CD4-positive, CD25-positive, alpha-beta regulatory T cell (primary cell): Measurements from ENCODE around the gene CLN6. TPM values are rescaled to one million over a fixed set of nuclear protein-coding genes. Genes with fewer than 3 reads are reported as not detected.
A peak's percentile ranks its signal among the peaks of the same experiment; 100 is the strongest.
"Not testable (repeated sequence)": the region's sequence is repeated elsewhere in the genome, so short reads cannot be mapped to it uniquely, and the experiment has no call there.

Source experiments
- ATAC-seq, 2 donors: fragments of 150-1000 bp; cut with Tn5 transposase; one replicate each; pipeline ENCODE4 v1.10.0; 2021; ENCODE audit warnings: low read depth in 2 of 2, moderate number of reproducible peaks in 2 of 2, moderate library complexity in 1 of 2
- DNase-seq, 3 donors: peaks; one replicate each; pipeline versions ENCODE4 v3.0.0 to v3.0.0-alpha.2; 2012 to 2022; ENCODE audit warnings: mixed read lengths in 1 of 3
- H3K27ac ChIP-seq: one replicate; pipeline ENCODE4 v1.7.0; 2013; ENCODE audit warnings: mild to moderate bottlenecking, low read length; ENCODE audit not compliant: insufficient read depth, poor library complexity, severe bottlenecking
- H3K27me3 ChIP-seq: one replicate; pipeline ENCODE4 v1.7.0; 2013; ENCODE audit warnings: low read length; ENCODE audit not compliant: control insufficient read depth, insufficient read depth
- H3K36me3 ChIP-seq: one replicate; pipeline ENCODE4 v1.7.0; 2013; ENCODE audit warnings: mild to moderate bottlenecking, low read length, moderate library complexity; ENCODE audit not compliant: control insufficient read depth, insufficient read depth
- H3K4me1 ChIP-seq: 2 replicates; pipeline ENCODE4 v1.7.0; 2013; ENCODE audit warnings: mild to moderate bottlenecking, low read length; ENCODE audit not compliant: insufficient read depth, control insufficient read depth, poor library complexity, severe bottlenecking
- H3K4me3 ChIP-seq: one replicate; pipeline ENCODE4 v1.7.0; 2013; ENCODE audit warnings: low read depth, mild to moderate bottlenecking, low read length, moderate library complexity
- H3K9me3 ChIP-seq, 2 experiments: 1 replicate in 1 of 2; 2 replicates in 1 of 2; pipeline ENCODE4 v1.7.0; 2013; ENCODE audit warnings: low read length in 2 of 2, mild to moderate bottlenecking in 1 of 2, moderate library complexity in 1 of 2; ENCODE audit not compliant: control insufficient read depth in 2 of 2
- H3K27ac Mint-ChIP-seq, 3 donors: one replicate each; pipeline ENCODE4 v1.8.0; 2020 to 2022; ENCODE audit warnings: mild to moderate bottlenecking in 3 of 3, mixed read lengths in 3 of 3, moderate library complexity in 2 of 3
- H3K27me3 Mint-ChIP-seq: one replicate; pipeline ENCODE4 v1.8.0; 2022; ENCODE audit warnings: mild to moderate bottlenecking, mixed read lengths
- H3K36me3 Mint-ChIP-seq: one replicate; pipeline ENCODE4 v1.8.0; 2020; ENCODE audit warnings: mixed read lengths
- H3K4me1 Mint-ChIP-seq, 4 donors: one replicate each; pipeline ENCODE4 v1.8.0; 2020 to 2022; ENCODE audit warnings: mixed read lengths in 4 of 4, mild to moderate bottlenecking in 1 of 4
- H3K4me3 Mint-ChIP-seq, 4 donors: one replicate each; pipeline ENCODE4 v1.8.0; 2020 to 2022; ENCODE audit warnings: mild to moderate bottlenecking in 4 of 4, mixed read lengths in 4 of 4, moderate library complexity in 3 of 4
- H3K9me3 Mint-ChIP-seq, 7 donors: one replicate each; pipeline ENCODE4 v1.8.0; 2020 to 2022; ENCODE audit warnings: mixed read lengths in 7 of 7, mild to moderate bottlenecking in 3 of 7, moderate library complexity in 2 of 7
- polyA plus RNA-seq, 4 donors: library from polyadenylated mRNA; unstranded; fragments of 300-500 nt; fragmentation: Illumina TruSeq; gene quantifications; one replicate each; pipeline ENCODE4 v1.2.3, GENCODE V29; 2021
- total RNA-seq: library from RNA; stranded (reverse); gene quantifications from one replicate; pipeline ENCODE4 v1.2.3, GENCODE V29; 2022

The CLN6 gene
- total and polyA plus RNA-seq, 5 donors from 2014 or later, result 1.4 to 14.2 (median 1.6) TPM

DNA sequence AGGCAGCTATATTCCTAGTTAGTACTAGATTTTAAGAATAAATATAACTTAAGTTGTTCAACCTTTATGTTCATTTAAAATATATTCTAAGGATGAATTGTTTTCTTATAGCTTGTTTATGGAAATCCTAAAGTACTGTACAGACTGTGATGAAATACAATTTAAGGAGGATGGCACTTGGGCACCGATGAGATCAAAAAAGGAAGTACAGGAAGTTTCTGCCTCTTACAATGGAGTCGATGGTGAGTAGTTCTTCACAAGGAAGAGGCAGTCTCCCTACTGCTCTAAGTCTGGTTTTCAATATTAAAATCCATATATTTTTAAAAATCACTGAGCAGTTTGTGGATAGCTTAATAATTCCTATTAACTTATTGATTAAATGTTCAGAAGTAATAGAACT is 54.0 kb downstream of the CLN6 start:
- Mint-ChIP-seq H3K27ac (no peak overlapping the region), H3K36me3 (peaks cover 37% of the 10 kb centered on the region)
- peaks cover 68% of the 10 kb centered on the region for H3K36me3 ChIP-seq

DNA sequence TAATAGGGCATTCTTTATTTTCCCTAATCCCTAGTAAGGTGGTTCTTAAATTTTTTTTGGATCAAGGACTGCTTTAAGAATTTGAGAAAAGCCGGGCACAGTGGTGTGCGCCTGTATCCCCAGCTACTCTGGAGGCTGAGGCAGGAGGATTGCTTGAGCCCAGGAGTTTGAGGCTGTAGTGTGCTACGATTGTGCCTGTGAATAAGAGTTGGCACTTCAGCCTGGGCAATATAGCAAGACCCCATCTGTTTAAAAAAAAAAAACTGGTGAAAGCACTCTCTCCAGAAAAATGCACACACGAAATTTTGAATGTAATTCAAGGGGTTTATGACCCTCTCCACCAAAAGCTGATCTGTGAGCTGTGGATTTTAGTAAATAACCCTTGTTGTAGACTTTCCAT is 56.4 kb downstream of the CLN6 start:
- no peaks in the 10 kb centered on the region for H3K9me3 ChIP-seq
- H3K27ac Mint-ChIP-seq, result peak overlapping the region in 1 of 3 donors; percentile 47
- peaks cover 38% of the 10 kb centered on the region for H3K36me3 Mint-ChIP-seq
- H3K4me1 Mint-ChIP-seq, result peaks cover 0 to 6% (median 4%) of the 10 kb centered on the region in 4 donors
- H3K4me1 ChIP-seq, result no peaks in the 10 kb centered on the region
- H3K27ac ChIP-seq, result no peak overlapping the region
- ATAC-seq (no peak), DNase-seq (no peak)
- no peaks in the 10 kb centered on the region for H3K27me3 Mint-ChIP-seq
- H3K27me3 ChIP-seq, result no peaks in the 10 kb centered on the region
- peaks cover 63% of the 10 kb centered on the region for H3K36me3 ChIP-seq
- H3K4me3 ChIP-seq, result no peak overlapping the region
- H3K4me3 Mint-ChIP-seq, result no peak overlapping the region
- peaks cover 0 to 3% (median 0%) of the 10 kb centered on the region in 7 donors for H3K9me3 Mint-ChIP-seq

More for the DNA sequence above, 54.0 kb downstream of the CLN6 start:
- Mint-ChIP-seq H3K4me1 (peaks cover 0 to 6% (median 4%) of the 10 kb centered on the region in 4 donors), H3K4me3 (no peak overlapping the region), H3K27me3 (no peaks in the 10 kb centered on the region), H3K9me3 (peaks cover 0 to 3% (median 0%) of the 10 kb centered on the region in 7 donors)
- Histone ChIP-seq H3K9me3 (no peaks in the 10 kb centered on the region), H3K4me3 (no peak overlapping the region), H3K27ac (no peak overlapping the region), H3K27me3 (no peaks in the 10 kb centered on the region), H3K4me1 (no peaks in the 10 kb centered on the region)
- no peak for ATAC-seq
- DNase-seq, result no peak

GRCh38 chr15:68172037-68172436 is 57.5 kb downstream of the CLN6 start:
- not testable (repeated sequence) for H3K4me1 Mint-ChIP-seq, DNase-seq, H3K4me1 ChIP-seq, ATAC-seq, H3K27me3 Mint-ChIP-seq, H3K27me3 ChIP-seq, H3K27ac Mint-ChIP-seq, H3K27ac ChIP-seq, H3K4me3 ChIP-seq, H3K4me3 Mint-ChIP-seq, H3K9me3 Mint-ChIP-seq, H3K9me3 ChIP-seq
- peaks cover 53% of the 10 kb centered on the region for H3K36me3 ChIP-seq
- H3K36me3 Mint-ChIP-seq, result peaks cover 31% of the 10 kb centered on the region

DNA sequence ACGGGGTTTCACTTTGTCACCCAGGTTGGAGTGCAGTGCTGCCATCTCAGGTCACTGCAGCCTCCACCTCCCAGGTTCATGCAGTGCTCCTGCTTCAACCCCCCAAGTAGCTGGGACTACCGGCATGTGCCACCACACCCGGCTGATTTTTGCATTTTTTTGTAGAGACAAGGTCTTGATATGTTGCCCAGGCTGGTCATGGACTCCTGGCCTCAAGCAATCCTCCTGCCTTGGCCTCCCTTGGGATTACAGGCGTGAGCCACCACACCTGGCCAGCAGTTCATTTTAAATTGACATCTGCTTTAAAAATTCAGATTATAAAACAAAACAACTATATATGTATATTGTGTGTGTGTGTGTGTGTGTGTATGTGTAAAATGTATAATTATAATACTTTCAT is 62.7 kb downstream of the CLN6 start:
- Histone ChIP-seq H3K4me1 (no peaks in the 10 kb centered on the region), H3K9me3 (no peaks in the 10 kb centered on the region), H3K27me3 (no peaks in the 10 kb centered on the region), H3K4me3 (no peak overlapping the region), H3K36me3 (peaks cover 48% of the 10 kb centered on the region), H3K27ac (no peak overlapping the region)
- DNase-seq (no peak), ATAC-seq (no peak)
- Mint-ChIP-seq H3K27ac (no peak overlapping the region), H3K36me3 (peaks cover 31% of the 10 kb centered on the region), H3K27me3 (no peaks in the 10 kb centered on the region), H3K4me1 (peaks cover 4 to 18% (median 9%) of the 10 kb centered on the region in 4 donors), H3K4me3 (no peak overlapping the region), H3K9me3 (peaks cover 0 to 3% (median 0%) of the 10 kb centered on the region in 7 donors)

GRCh38 chr15:68163191-68163590 is 66.3 kb downstream of the CLN6 start:
- ATAC-seq (no peak), DNase-seq (no peak)
- Mint-ChIP-seq H3K36me3 (peaks cover 32% of the 10 kb centered on the region), H3K27ac (no peak overlapping the region), H3K9me3 (no peaks in the 10 kb centered on the region), H3K27me3 (no peaks in the 10 kb centered on the region), H3K4me3 (no peak overlapping the region), H3K4me1 (peaks cover 4 to 18% (median 9%) of the 10 kb centered on the region in 4 donors)
- H3K9me3 ChIP-seq, result no peaks in the 10 kb centered on the region
- H3K4me3 ChIP-seq, result no peak overlapping the region
- H3K4me1 ChIP-seq, result no peaks in the 10 kb centered on the region
- peaks cover 53% of the 10 kb centered on the region for H3K36me3 ChIP-seq
- H3K27me3 ChIP-seq, result no peaks in the 10 kb centered on the region
- no peak overlapping the region for H3K27ac ChIP-seq

- no peaks in the 10 kb centered on the region for H3K9me3 Mint-ChIP-seq
- no peak overlapping the region for H3K4me3 Mint-ChIP-seq
- H3K36me3 ChIP-seq, result peaks cover 82% of the 10 kb centered on the region
- no peak overlapping the region for H3K4me3 ChIP-seq
- no peaks in the 10 kb centered on the region for H3K9me3 ChIP-seq
- no peak overlapping the region for H3K27ac Mint-ChIP-seq
- no peaks in the 10 kb centered on the region for H3K4me1 ChIP-seq
- no peak for ATAC-seq
- no peaks in the 10 kb centered on the region for H3K27me3 ChIP-seq
- H3K27me3 Mint-ChIP-seq, result no peaks in the 10 kb centered on the region
- H3K36me3 Mint-ChIP-seq, result peaks cover 34% of the 10 kb centered on the region
- H3K4me1 Mint-ChIP-seq, result peaks cover 0 to 10% (median 6%) of the 10 kb centered on the region in 4 donors
- no peak for DNase-seq
- H3K27ac ChIP-seq, result no peak overlapping the region
These were observed 71.4 kb downstream of the CLN6 start for GRCh38 chr15:68158046-68158628.

- peaks cover 75% of the 10 kb centered on the region for H3K36me3 ChIP-seq
- peaks cover 0 to 12% (median 4%) of the 10 kb centered on the region in 4 donors for H3K4me1 Mint-ChIP-seq
- DNase-seq, result no peak
- no peak overlapping the region for H3K4me3 ChIP-seq
- H3K4me3 Mint-ChIP-seq, result no peak overlapping the region
- H3K27ac ChIP-seq, result no peak overlapping the region
- H3K27me3 Mint-ChIP-seq, result no peaks in the 10 kb centered on the region
- H3K27me3 ChIP-seq, result no peaks in the 10 kb centered on the region
- no peaks in the 10 kb centered on the region for H3K9me3 Mint-ChIP-seq
- no peak overlapping the region for H3K27ac Mint-ChIP-seq
- ATAC-seq, result no peak
- H3K9me3 ChIP-seq, result no peaks in the 10 kb centered on the region
- no peaks in the 10 kb centered on the region for H3K4me1 ChIP-seq
- H3K36me3 Mint-ChIP-seq, result peaks cover 34% of the 10 kb centered on the region
These were observed 72.5 kb downstream of the CLN6 start for GRCh38 chr15:68157074-68157473.
